NB4 (cell line): Measurements from ENCODE around the gene PCK1.

Experiments used
- CTCF ChIP-seq: IDR thresholded peaks from one replicate; pipeline ENCODE4 v1.5.1; 2012; ENCODE audit warnings: low read depth, low read length
- MAX ChIP-seq: IDR thresholded peaks from 2 replicates; pipeline ENCODE4 v1.6.1; 2011; ENCODE audit warnings: low read depth, low read length
- POLR2A ChIP-seq: IDR thresholded peaks from 2 replicates; pipeline ENCODE4 v1.6.1; 2011; ENCODE audit warnings: mild to moderate bottlenecking; ENCODE audit not compliant: insufficient read length; ENCODE audit errors: extremely low read depth

- TF ChIP-seq CTCF (no peak), MAX (no peak), POLR2A (no peak)
Observed at GRCh38 chr20:57617079-57617795, 56.3 kb downstream of the PCK1 start.
